Thoracic aorta (tissue), 2 donors: ENCODE data around the gene ELP5. TPM values are rescaled to one million over a fixed set of nuclear protein-coding genes. Genes with fewer than 3 reads are reported as not detected.

Experiments used
- ATAC-seq: fragments of 150-250 bp; one replicate; pipeline ENCODE4 v1.8.0; 2017; ENCODE audit warnings: low read depth; ENCODE audit not compliant: insufficient number of reproducible peaks, low FRiP score
- DNase-seq: peaks from one replicate; pipeline ENCODE4 v3.0.0-alpha.2; 2020; ENCODE audit warnings: low spot score
- H3K27ac ChIP-seq, 2 donors: fragments of 200-600 bp; sonication (generic); 1 replicate in 1 of 2; 2 replicates in 1 of 2; pipeline ENCODE4 v1.5.1; 2016; ENCODE audit warnings: mild to moderate bottlenecking in 2 of 2, moderate library complexity in 2 of 2
- H3K27me3 ChIP-seq: fragments of 200-600 bp; sonication (generic); replicated peaks from 2 replicates; pipeline ENCODE4 v1.6.0; 2016; ENCODE audit warnings: mild to moderate bottlenecking; ENCODE audit not compliant: insufficient read depth
- H3K36me3 ChIP-seq: fragments of 200-600 bp; sonication (generic); one replicate; pipeline ENCODE4 v1.5.1; 2016
- H3K4me1 ChIP-seq, 2 donors: fragments of 200-600 bp; sonication (generic); 1 replicate in 1 of 2; 2 replicates in 1 of 2; pipeline versions ENCODE4 v1.5.1 to v1.6.0; 2016; ENCODE audit warnings: low read depth in 2 of 2, mild to moderate bottlenecking in 1 of 2; ENCODE audit not compliant: control insufficient read depth in 1 of 2
- H3K4me3 ChIP-seq: fragments of 200-600 bp; sonication (generic); 2 replicates; pipeline ENCODE4 v1.5.1; 2016; ENCODE audit warnings: mild to moderate bottlenecking
- H3K9me3 ChIP-seq: fragments of 200-600 bp; sonication (generic); 2 replicates; pipeline ENCODE4 v1.5.1; 2016
- total RNA-seq, 2 donors: library from RNA; depleted of rRNA; stranded (reverse); fragments of >200 nt; gene quantifications; one replicate each; pipeline versions ENCODE4 v1.1.0 to v1.2.3, GENCODE V29; 2016
- TF ChIP-seq, protein P1 (sequence below): fragments of 200-600 bp; sonication (generic); IDR thresholded peaks from one replicate; pipeline ENCODE4 v1.5.1; 2019; ENCODE audit warnings: antibody characterized with exemption

Gene ELP5
- total RNA-seq, 2 donors from 2014 or later = 15.8 to 19.0 TPM

DNA sequence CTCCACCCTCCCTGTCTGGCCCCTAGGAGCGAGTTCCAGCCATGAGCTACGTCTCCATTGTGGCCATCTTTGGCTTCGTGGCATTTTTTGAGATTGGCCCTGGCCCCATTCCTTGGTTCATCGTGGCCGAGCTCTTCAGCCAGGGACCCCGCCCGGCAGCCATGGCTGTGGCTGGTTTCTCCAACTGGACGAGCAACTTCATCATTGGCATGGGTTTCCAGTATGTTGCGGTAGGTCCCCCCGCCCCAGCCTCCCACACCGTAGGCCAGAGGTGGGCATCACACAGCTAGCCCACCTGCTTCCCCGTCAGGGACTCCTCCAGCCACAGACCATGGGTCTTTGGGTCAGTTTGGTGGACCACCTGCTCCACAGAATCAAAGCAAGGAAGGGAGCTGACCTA, 33.7 kb downstream of the ELP5 start:
- H3K4me3 ChIP-seq = no peak overlapping the region
- H3K36me3 ChIP-seq = no peaks in the 10 kb centered on the region
- H3K9me3 ChIP-seq = no peaks in the 10 kb centered on the region
- no peak overlapping the region for H3K27ac ChIP-seq
- no peak for DNase-seq
- TF ChIP-seq, protein P1, sequence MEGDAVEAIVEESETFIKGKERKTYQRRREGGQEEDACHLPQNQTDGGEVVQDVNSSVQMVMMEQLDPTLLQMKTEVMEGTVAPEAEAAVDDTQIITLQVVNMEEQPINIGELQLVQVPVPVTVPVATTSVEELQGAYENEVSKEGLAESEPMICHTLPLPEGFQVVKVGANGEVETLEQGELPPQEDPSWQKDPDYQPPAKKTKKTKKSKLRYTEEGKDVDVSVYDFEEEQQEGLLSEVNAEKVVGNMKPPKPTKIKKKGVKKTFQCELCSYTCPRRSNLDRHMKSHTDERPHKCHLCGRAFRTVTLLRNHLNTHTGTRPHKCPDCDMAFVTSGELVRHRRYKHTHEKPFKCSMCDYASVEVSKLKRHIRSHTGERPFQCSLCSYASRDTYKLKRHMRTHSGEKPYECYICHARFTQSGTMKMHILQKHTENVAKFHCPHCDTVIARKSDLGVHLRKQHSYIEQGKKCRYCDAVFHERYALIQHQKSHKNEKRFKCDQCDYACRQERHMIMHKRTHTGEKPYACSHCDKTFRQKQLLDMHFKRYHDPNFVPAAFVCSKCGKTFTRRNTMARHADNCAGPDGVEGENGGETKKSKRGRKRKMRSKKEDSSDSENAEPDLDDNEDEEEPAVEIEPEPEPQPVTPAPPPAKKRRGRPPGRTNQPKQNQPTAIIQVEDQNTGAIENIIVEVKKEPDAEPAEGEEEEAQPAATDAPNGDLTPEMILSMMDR = no peak
- no peaks in the 10 kb centered on the region for H3K27me3 ChIP-seq
- H3K4me1 ChIP-seq = peaks cover 13 to 19% of the 10 kb centered on the region in 2 donors
- no peak for ATAC-seq

DNA sequence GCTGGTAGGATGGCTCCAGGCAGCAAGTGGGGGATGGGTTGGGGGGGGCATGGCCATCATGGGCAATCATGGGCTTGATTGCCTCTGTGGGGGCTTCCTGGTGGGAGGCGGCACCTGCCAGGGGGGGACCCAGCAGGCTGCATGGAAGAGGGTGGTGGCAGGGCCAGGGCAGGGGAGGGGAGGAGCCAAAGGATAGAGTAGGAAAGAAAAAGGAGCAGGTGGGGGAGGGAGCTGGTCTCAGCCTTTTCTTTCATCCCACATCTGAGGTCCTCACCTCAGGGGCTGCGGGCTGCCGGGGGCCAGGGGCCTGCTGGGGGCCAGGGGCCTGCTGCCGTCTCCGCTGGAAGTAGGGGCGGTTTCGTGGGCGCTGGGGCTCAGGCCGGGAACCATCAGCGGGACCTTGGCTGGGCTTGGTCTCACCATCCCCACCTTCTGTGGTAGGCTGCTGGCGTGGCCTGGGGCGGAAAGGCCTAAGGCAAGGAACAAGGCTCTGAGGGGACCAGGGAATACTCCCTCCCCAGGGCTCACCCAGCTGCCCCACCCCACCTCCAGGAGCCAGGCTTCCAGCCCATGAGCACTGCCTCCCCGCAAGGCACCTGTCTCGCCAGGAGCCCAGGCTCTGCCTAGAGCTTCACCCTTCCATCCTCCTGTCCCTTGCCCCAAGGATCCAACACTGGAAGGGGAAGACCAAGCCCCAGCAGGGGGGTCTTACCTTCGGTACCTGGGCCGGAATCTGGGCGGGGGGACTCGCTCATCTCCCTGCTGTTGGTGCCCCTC, 37.4 kb downstream of the ELP5 start:
- Histone ChIP-seq H3K9me3 (no peaks in the 10 kb centered on the region), H3K4me1 (peaks cover 4 to 9% of the 10 kb centered on the region in 2 donors), H3K27me3 (peaks cover 5% of the 10 kb centered on the region), H3K27ac (no peak overlapping the region), H3K4me3 (no peak overlapping the region), H3K36me3 (no peaks in the 10 kb centered on the region)
- ATAC-seq = no peak
- TF ChIP-seq, protein P1 = no peak
- DNase-seq = no peak

DNA sequence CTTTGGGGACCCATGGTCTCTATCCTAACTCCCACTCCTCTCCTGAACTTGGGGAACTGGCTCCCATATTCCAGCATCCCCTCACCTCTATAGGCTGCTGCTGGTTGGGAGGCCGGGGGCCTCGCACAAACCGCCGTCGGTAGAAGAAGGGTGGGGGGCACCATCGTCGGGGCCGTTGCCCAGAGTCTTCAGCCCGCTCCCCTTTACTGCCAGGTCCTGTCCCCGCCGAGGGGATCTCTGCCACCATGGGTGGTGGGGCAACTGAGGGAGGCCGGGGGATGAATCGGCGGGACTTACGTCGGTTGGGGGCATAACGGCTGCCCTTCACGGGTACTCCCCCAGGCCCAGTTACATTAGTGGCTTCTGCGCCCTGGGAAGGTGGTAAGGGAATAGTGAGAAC, 38.2 kb downstream of the ELP5 start:
- Histone ChIP-seq H3K27ac (no peak overlapping the region), H3K36me3 (no peaks in the 10 kb centered on the region), H3K9me3 (no peaks in the 10 kb centered on the region), H3K4me3 (no peak overlapping the region), H3K4me1 (peaks cover 10 to 16% of the 10 kb centered on the region in 2 donors), H3K27me3 (peaks cover 5% of the 10 kb centered on the region)
- ATAC-seq (no peak), DNase-seq (no peak)
- TF ChIP-seq, protein P1 = no peak

DNA sequence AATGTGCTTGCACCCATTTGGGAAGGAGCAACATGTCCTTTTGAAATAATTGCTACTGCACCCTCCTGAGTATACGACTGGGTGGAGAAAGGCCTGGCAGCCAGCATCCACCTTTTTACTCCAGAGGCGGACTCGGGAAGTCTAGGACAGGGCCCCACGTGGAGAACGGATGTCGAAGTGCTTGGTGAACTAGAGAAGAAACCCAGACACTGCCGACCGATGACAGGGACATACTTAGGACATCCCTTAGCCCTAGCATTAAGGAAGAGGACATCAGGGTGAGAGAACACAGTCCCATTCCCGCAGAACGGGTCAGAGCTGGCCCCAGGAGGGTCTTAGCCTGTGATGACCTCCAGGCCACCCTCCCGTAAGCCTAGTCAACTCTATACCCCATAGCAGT, 38.7 kb downstream of the ELP5 start:
- no peak for DNase-seq
- no peak overlapping the region for H3K27ac ChIP-seq
- peaks cover 5% of the 10 kb centered on the region for H3K27me3 ChIP-seq
- TF ChIP-seq, protein P1 = no peak
- no peak overlapping the region for H3K4me3 ChIP-seq
- ATAC-seq = no peak
- no peaks in the 10 kb centered on the region for H3K36me3 ChIP-seq
- peaks cover 10 to 22% of the 10 kb centered on the region in 2 donors for H3K4me1 ChIP-seq
- H3K9me3 ChIP-seq = no peaks in the 10 kb centered on the region

DNA sequence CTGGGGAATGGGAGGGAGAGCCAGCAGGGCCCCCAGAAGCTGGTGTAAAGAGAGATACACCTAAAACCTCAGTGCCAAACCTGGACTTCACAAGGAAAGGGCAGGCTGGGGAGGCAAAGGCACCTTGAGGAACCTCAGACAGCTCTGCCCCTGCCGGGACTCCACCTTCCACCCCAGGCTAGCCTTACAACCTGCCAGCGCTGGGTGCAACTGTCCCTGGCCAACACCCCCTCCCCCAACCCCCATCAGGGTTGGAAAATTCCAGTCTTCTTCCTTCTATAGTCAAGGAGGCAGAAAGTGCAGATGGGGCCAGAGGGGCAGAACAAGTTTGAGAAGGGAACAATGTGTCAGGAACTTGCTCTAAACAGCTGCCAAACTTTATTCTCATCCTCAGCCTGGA, 40.2 kb downstream of the ELP5 start:
- no peaks in the 10 kb centered on the region for H3K36me3 ChIP-seq
- no peaks in the 10 kb centered on the region for H3K9me3 ChIP-seq
- H3K4me3 ChIP-seq = no peak overlapping the region
- no peak overlapping the region for H3K27ac ChIP-seq
- peaks cover 15 to 34% of the 10 kb centered on the region in 2 donors for H3K4me1 ChIP-seq
- H3K27me3 ChIP-seq = peaks cover 5% of the 10 kb centered on the region
- ATAC-seq (no peak), DNase-seq (no peak)
- TF ChIP-seq, protein P1 = no peak
